Tibial nerve (tissue), 4 donors: ENCODE measurements around the gene HECTD4. TPM values are rescaled to one million over a fixed set of nuclear protein-coding genes. Genes with fewer than 3 reads are reported as not detected.

Experiments
- DNase-seq, 2 donors: peaks; one replicate each; pipeline ENCODE4 v3.0.0-alpha.2; 2019; ENCODE audit warnings: low spot score in 2 of 2
- H3K27ac ChIP-seq, 4 donors: fragments of 200-600 bp; sonication (generic) in 3 of 4; one replicate each; pipeline ENCODE4 v1.5.1; 2017 to 2019; ENCODE audit warnings: mild to moderate bottlenecking in 1 of 4
- H3K27me3 ChIP-seq, 2 donors: fragments of 200-600 bp; sonication (generic) in 1 of 2; one replicate each; pipeline versions ENCODE4 v1.5.1 to v1.6.0; 2017 to 2019
- H3K36me3 ChIP-seq, 3 donors: fragments of 200-600 bp; sonication (generic); one replicate each; pipeline ENCODE4 v1.5.1; 2018 to 2019
- H3K4me1 ChIP-seq, 4 donors: fragments of 200-600 bp; sonication (generic) in 3 of 4; one replicate each; pipeline ENCODE4 v1.5.1; 2017 to 2019
- H3K4me3 ChIP-seq, 4 donors: fragments of 200-600 bp; sonication (generic) in 3 of 4; one replicate each; pipeline ENCODE4 v1.5.1; 2017 to 2019; ENCODE audit warnings: mild to moderate bottlenecking in 1 of 4, moderate library complexity in 1 of 4
- H3K9me3 ChIP-seq, 4 donors: fragments of 200-600 bp; sonication (generic) in 3 of 4; one replicate each; pipeline ENCODE4 v1.5.1; 2017 to 2019
- EP300 ChIP-seq, 2 donors: sonication (generic); formaldehyde crosslinking; IDR thresholded peaks; one replicate each; pipeline ENCODE4 v1.6.1; 2017; ENCODE audit warnings: antibody characterized with exemption in 2 of 2, mild to moderate bottlenecking in 1 of 2
- POLR2A ChIP-seq, 2 donors: fragments of 450-650 bp; IDR thresholded peaks; one replicate each; pipeline ENCODE4 v1.6.1; 2017; ENCODE audit warnings: antibody characterized with exemption in 2 of 2, mild to moderate bottlenecking in 2 of 2, moderate library complexity in 2 of 2
- WGBS, 2 donors: methylation state at CpG; one replicate each; pipeline ENCODE4 v1.1.5; 2018; 5-methylcytosine and 5-hydroxymethylcytosine counted together
- total RNA-seq, 4 donors: library from RNA; depleted of rRNA; stranded (reverse); fragments of >200 nt; gene quantifications; one replicate each; pipeline ENCODE4 v1.1.0, GENCODE V29; 2016
- TF ChIP-seq, protein P1 (sequence below), 5 experiments: fragments of 200-600 bp in 3 of 5; fragments of 450-650 bp in 2 of 5; sonication (generic) in 3 of 5; IDR thresholded peaks; one replicate each; pipeline ENCODE4 v1.5.1; 2016 to 2019; ENCODE audit warnings: antibody characterized with exemption in 5 of 5, mild to moderate bottlenecking in 3 of 5, moderate library complexity in 2 of 5

HECTD4 gene
- total RNA-seq, 4 donors from 2014 or later: 43.0 to 70.5 (median 58.5) TPM

DNA sequence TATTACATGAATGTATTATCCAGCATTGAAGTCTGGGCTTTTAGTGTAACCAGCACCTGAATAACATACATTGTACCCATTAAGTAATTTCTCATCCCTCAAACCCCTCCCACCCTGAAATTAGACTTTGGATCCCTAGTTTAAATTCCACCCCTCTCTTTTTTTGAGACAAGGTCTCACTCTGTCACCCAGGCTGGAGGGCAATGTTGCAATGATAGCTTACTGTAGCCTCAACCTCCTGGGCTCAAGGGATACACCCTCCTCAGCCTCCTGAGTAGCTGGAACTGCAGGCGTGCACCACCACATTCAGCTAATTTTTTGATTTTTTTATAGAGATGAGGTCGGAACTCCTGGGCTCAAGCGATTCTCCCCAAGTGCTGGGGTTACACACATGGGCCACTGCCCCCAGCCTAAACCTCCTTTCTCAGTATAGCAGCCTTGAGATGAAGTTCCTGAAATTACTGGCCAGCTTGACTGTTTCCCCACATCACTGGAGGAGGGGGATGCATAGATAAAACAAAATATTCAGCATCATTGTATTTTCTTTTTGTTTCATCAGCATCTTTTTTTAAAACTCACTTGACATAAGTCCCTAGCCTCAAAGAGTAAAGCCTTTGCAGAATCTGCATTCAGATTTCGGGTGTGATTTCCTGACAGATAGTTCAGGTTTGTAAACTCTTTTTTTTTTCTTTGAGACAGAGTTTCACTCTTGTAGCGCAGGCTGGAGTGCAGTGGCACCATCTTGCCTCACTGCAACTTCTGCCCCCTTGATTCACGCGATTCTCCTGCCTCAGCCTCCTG lies 43.6 kb upstream of the HECTD4 start:
- TF ChIP-seq EP300 (IDR thresholded peaks at IDR 0.05) (no peak), POLR2A (IDR thresholded peaks at IDR 0.05) (no peak)
- TF ChIP-seq, protein P1, sequence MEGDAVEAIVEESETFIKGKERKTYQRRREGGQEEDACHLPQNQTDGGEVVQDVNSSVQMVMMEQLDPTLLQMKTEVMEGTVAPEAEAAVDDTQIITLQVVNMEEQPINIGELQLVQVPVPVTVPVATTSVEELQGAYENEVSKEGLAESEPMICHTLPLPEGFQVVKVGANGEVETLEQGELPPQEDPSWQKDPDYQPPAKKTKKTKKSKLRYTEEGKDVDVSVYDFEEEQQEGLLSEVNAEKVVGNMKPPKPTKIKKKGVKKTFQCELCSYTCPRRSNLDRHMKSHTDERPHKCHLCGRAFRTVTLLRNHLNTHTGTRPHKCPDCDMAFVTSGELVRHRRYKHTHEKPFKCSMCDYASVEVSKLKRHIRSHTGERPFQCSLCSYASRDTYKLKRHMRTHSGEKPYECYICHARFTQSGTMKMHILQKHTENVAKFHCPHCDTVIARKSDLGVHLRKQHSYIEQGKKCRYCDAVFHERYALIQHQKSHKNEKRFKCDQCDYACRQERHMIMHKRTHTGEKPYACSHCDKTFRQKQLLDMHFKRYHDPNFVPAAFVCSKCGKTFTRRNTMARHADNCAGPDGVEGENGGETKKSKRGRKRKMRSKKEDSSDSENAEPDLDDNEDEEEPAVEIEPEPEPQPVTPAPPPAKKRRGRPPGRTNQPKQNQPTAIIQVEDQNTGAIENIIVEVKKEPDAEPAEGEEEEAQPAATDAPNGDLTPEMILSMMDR (IDR thresholded peaks at IDR 0.05): no peak
- WGBS, 2 donors: 94 to 97% methylated on average over 7 of the region's 7 CpGs

DNA sequence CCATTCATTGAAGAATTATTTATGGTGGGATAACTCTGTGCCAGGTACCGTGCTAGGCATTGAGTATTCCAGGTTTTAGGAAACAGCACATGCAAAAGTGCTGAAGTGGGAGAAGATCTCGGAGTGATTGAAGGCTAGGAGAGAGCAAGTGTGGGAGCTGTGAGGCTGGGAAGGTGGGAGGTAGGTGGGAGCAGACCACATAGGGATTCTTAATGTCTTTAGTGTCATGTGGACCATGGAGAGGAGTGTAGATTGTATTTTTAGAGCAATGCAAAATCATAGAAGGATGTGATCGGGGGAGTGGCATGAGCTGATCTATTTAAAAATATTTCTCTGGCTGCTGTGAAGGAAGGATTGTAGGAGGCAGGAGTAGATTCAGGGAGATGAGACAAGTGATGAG lies 41.9 kb upstream of the HECTD4 start:
- Histone ChIP-seq H3K4me1 (peaks cover 0 to 57% (median 32%) of the 10 kb centered on the region in 4 donors), H3K27me3 (no peaks in the 10 kb centered on the region), H3K9me3 (no peaks in the 10 kb centered on the region), H3K36me3 (no peaks in the 10 kb centered on the region), H3K27ac (peak overlapping the region in 3 of 4 donors; percentile 48 to 99 (median 97)), H3K4me3 (no peak overlapping the region)
- TF ChIP-seq, protein P1 (IDR thresholded peaks at IDR 0.05): no peak
- TF ChIP-seq POLR2A (IDR thresholded peaks at IDR 0.05) (no peak), EP300 (IDR thresholded peaks at IDR 0.05) (no peak)
- DNase-seq: no peak
- WGBS, 2 donors: 87 to 90% methylated on average over 3 of the region's 3 CpGs

More for the DNA sequence above, 43.6 kb upstream of the HECTD4 start:
- no peak for DNase-seq
- Histone ChIP-seq H3K9me3 (no peaks in the 10 kb centered on the region), H3K4me1 (peaks cover 0 to 43% (median 22%) of the 10 kb centered on the region in 4 donors), H3K36me3 (no peaks in the 10 kb centered on the region), H3K4me3 (no peak overlapping the region), H3K27me3 (no peaks in the 10 kb centered on the region), H3K27ac (no peak overlapping the region)

DNA sequence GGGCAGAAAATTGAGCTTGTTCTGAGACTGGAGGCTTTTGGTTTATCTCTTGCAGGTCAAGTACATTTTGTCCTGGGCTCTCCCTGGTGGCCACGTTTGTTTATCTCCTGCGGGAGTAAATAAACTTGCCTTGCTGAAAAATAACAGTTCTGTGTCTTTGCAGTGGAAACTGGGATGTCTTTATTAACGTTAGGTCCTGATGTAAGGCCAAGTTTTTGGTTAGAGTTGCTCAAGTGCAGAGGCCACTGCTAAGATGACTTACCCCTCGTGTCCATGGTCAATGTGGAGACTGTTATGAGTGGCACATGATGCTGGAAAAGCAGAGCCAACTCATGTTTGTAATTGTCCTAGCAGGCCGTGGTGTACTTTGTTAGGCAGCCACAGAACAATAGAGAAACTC lies 40.3 kb upstream of the HECTD4 start:
- DNase-seq: peak; percentile 45 to 69
- no peaks in the 10 kb centered on the region for H3K36me3 ChIP-seq
- peaks cover 0 to 66% (median 37%) of the 10 kb centered on the region in 4 donors for H3K4me1 ChIP-seq
- H3K27ac ChIP-seq: peak overlapping the region; percentile 9 to 99 (median 72)
- H3K4me3 ChIP-seq: no peak overlapping the region
- no peaks in the 10 kb centered on the region for H3K9me3 ChIP-seq
- WGBS, 2 donors: 19 to 22% methylated on average over 5 of the region's 5 CpGs
- TF ChIP-seq, protein P1 (IDR thresholded peaks at IDR 0.05): no peak
- no peak for TF ChIP-seq POLR2A (IDR thresholded peaks at IDR 0.05)
- TF ChIP-seq EP300 (IDR thresholded peaks at IDR 0.05): peak in 1 of 2 donors; percentile 79
- H3K27me3 ChIP-seq: no peaks in the 10 kb centered on the region

DNA sequence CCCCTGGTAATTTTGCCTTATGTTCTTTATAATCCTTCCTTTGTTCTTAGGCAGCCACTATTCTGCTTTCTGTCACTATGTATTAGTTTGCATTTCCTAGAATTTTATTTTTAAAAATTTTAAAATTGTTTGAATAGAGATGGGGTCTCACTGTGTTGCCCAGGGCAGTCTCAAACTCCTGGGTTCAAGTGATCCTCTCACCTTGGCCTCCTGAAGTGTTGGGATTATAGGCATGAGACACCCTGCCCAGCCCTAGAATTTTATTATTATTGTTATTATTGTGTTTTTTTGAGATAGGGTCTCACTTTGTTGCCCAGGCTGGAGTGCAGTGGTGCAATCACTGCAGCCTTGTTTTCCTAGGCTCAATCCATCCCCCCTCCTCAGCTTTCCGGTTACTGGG lies 39.1 kb upstream of the HECTD4 start:
- WGBS, 2 donors: 91 to 100% methylated on average over 1 of the region's 1 CpG
- H3K27ac ChIP-seq: peak overlapping the region in 3 of 4 donors; percentile 48 to 99 (median 97)
- H3K27me3 ChIP-seq: no peaks in the 10 kb centered on the region
- peaks cover 0 to 67% (median 37%) of the 10 kb centered on the region in 4 donors for H3K4me1 ChIP-seq
- no peak overlapping the region for H3K4me3 ChIP-seq
- H3K9me3 ChIP-seq: no peaks in the 10 kb centered on the region
- no peak for DNase-seq
- TF ChIP-seq POLR2A (IDR thresholded peaks at IDR 0.05) (no peak), EP300 (IDR thresholded peaks at IDR 0.05) (no peak)
- TF ChIP-seq, protein P1 (IDR thresholded peaks at IDR 0.05): no peak
- H3K36me3 ChIP-seq: no peaks in the 10 kb centered on the region

DNA sequence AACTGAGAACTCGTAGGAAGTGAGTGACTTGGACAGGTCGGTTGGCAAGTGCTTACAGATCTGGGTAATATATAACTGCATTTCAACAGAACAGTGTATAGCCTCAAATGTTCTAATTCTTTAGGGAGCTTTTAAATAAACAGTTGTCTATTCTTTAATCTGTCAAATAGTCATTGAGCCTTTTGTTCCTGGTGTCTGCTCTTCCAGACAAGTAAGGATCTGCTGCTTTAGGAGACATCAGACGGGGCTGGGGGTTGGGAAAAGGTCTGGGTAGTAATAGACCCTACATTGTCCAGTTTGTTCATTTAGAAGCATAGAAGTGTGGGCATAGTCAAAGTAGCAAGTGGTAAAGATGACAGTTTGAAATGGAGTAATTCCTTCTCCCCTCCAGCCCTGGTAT lies 38.5 kb upstream of the HECTD4 start:
- peak overlapping the region in 3 of 4 donors; percentile 6 to 99 (median 97) for H3K27ac ChIP-seq
- no peaks in the 10 kb centered on the region for H3K27me3 ChIP-seq
- peaks cover 0 to 65% (median 37%) of the 10 kb centered on the region in 4 donors for H3K4me1 ChIP-seq
- TF ChIP-seq, protein P1 (IDR thresholded peaks at IDR 0.05): no peak
- TF ChIP-seq EP300 (IDR thresholded peaks at IDR 0.05) (no peak), POLR2A (IDR thresholded peaks at IDR 0.05) (no peak)
- H3K4me3 ChIP-seq: no peak overlapping the region
- no peaks in the 10 kb centered on the region for H3K36me3 ChIP-seq
- 58 to 65% methylated on average over 3 of the region's 3 CpGs for WGBS, 2 donors
- H3K9me3 ChIP-seq: no peaks in the 10 kb centered on the region
- DNase-seq: no peak
